ENCODE measurements around the gene ST6GAL1.

- TF ChIP-seq TAF1 (IDR thresholded peaks at IDR 0.05; ENCODE audit: borderline replicate concordance, insufficient read depth, low read length), result no peak
- TF ChIP-seq REST (IDR thresholded peaks at IDR 0.05; ENCODE audit: insufficient read depth in 1 of 2, low read depth in 2 of 2, low read length in 2 of 2), result no peak
- no peak for TF ChIP-seq POLR2AphosphoS5 (IDR thresholded peaks at IDR 0.05; ENCODE audit: low read depth, low read length)
- TF ChIP-seq SIN3A (IDR thresholded peaks at IDR 0.05; ENCODE audit: borderline replicate concordance, insufficient read depth, low read length), result no peak
Observed at GRCh38 chr3:187084126-187084525, 153.8 kb downstream of the ST6GAL1 start.

Data from PFSK-1 (cell line).